ENCODE data around the gene GLB1L.
"Not testable (repeated sequence)": the region's sequence is repeated elsewhere in the genome, so short reads cannot be mapped to it uniquely, and the experiment has no call there.

Gene GLB1L

GRCh38 chr2:219245148-219245898, at the start of gene GLB1L, which contains the start of gene STK16:
Gene GLB1L, minus strand, starts transcription at chr2:219245444. Its CDS starts 1,871 bp downstream, at chr2:219243573.
Gene STK16, plus strand, starts transcription at chr2:219245479. Its CDS starts 521 bp downstream, at chr2:219246000.
- DNase-seq: peak; percentile 70

GRCh38 chr2:219294356-219295351, 49.4 kb upstream of the GLB1L start:
- peak; percentile 74 for DNase-seq

- no peak for DNase-seq
Measured at GRCh38 chr2:219293736-219294231, 48.5 kb upstream of the GLB1L start.

GRCh38 chr2:219292616-219293015, 47.4 kb upstream of the GLB1L start:
- no peak for DNase-seq

- DNase-seq: no peak
Measured at GRCh38 chr2:219291910-219292490, 46.8 kb upstream of the GLB1L start.

- DNase-seq: no peak
Measured at GRCh38 chr2:219291394-219291793, 46.1 kb upstream of the GLB1L start.

- no peak for DNase-seq
Measured at GRCh38 chr2:219290381-219291171, 45.3 kb upstream of the GLB1L start.

- DNase-seq: peak; percentile 70
Measured at GRCh38 chr2:219289537-219290361, 44.5 kb upstream of the GLB1L start.

GRCh38 chr2:219289195-219289536, 43.9 kb upstream of the GLB1L start:
- DNase-seq: no peak

GRCh38 chr2:219287580-219288265, 42.5 kb upstream of the GLB1L start:
- no peak for DNase-seq

- DNase-seq: not testable (repeated sequence)
Measured at GRCh38 chr2:219287116-219287440, 41.8 kb upstream of the GLB1L start.

GRCh38 chr2:219286436-219287115, 41.3 kb upstream of the GLB1L start:
- DNase-seq: no peak

- peak; percentile 3 for DNase-seq
Measured at GRCh38 chr2:219285894-219286425, 40.7 kb upstream of the GLB1L start.

- DNase-seq: no peak
Measured at GRCh38 chr2:219285373-219285735, 40.1 kb upstream of the GLB1L start.

- DNase-seq: no peak
Measured at GRCh38 chr2:219284501-219285372, 39.5 kb upstream of the GLB1L start.

- no peak for DNase-seq
Measured at GRCh38 chr2:219282943-219283581, 37.8 kb upstream of the GLB1L start.

- no peak for DNase-seq
Measured at GRCh38 chr2:219282375-219282774, 37.1 kb upstream of the GLB1L start.

GRCh38 chr2:219281588-219281987, 36.3 kb upstream of the GLB1L start:
- no peak for DNase-seq

GRCh38 chr2:219280651-219281050, 35.4 kb upstream of the GLB1L start:
- DNase-seq: no peak
